ENCODE results near the gene TMEM220.
"Not testable (repeated sequence)": the region's sequence is repeated elsewhere in the genome, so short reads cannot be mapped to it uniquely, and the experiment has no call there.

The TMEM220 gene

DNA sequence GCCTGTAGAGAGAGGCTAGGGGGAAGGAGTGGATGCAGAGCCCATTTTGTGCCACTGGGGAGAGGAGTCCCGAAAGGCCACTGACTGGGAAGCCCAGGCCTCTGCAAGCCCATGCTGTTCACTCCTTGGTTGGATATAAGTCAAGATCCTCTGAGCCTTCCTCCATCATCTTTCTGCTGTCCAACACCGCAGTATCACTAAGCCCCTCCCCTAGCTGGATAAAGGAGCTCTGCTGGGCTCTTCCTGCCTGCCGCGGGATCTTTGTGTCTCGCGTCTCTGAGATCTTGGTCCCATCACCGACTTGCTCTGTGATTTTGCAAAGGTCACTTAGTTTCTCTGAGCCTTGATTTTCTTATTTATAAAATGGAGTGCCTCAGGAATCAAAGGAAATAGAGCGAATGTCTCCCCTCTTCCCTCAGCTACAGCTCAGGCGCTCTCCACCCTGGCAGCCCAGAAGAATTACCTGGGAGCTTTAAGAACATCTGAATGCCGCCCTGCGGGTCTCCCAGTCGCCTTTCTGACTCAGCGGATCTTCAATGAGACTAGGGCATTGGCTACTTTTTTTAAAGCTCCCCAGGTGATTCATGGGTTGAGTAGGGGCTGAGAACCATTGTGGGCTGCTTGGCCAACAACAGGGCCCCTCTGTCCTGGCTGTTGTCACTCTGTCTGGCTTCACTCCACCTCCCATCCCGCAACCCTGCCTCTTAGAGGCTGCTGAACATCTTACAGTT is 25.2 kb upstream of the TMEM220 start:
- DNase-seq: no peak

DNA sequence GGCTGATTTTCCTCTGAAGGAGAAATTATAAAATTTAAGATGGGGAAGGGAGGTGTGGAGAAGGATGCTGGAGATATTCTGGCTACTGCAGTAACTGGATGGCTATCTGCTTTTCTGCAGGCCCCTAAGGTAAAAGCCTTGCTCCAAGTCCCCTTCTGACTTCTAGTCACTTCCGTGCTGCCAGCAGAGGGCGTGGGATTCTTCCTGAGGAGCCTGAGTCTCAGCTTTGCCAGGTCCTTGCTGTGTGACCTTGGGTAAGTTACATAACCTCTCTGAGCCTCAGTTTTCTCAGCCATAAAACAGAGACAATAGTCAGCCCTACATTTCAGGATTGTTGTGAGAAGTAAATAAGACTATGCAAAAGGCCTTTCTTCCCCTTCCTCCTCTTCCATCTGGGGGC is 24.3 kb upstream of the TMEM220 start:
- DNase-seq: peak; percentile 26

DNA sequence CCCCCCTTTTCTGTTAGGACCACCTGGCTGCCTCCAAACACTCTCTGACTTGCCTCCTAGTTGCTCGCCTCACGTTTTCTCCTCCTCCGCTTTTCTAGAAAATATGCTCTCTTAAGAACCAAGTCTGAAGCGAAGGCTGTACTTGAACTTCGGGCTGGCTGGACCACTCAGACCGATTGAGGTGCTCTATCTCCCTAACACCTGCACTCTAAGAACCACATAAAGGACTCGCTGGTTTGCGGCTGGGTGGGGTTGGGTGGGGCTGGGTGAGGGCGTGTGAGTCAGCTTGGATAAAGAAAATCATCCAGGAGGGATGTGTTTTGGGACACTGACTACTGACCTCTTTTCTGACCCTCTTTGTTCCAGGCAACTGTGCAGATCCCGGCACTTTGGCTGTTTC is 22.9 kb upstream of the TMEM220 start:
- DNase-seq: no peak

DNA sequence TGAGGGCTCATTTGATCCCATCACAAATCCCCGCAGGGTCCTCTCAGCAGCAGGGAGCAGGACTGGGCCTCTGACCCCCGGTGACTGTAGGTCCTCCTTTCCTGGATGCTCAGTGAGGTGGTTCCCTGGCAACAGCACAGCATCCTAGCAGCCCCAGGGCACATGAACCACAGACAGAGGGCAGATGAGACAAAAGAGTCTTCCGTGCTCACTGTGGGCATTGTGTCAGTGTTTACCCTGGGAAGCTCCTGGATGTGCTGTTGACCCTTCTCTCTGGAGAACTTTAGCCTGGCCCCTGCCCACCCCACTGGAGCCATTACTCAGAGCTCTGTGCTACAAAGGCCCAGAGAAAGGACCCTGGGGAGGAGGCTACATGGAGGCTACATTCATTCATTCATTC is 21.7 kb upstream of the TMEM220 start:
- DNase-seq: no peak

DNA sequence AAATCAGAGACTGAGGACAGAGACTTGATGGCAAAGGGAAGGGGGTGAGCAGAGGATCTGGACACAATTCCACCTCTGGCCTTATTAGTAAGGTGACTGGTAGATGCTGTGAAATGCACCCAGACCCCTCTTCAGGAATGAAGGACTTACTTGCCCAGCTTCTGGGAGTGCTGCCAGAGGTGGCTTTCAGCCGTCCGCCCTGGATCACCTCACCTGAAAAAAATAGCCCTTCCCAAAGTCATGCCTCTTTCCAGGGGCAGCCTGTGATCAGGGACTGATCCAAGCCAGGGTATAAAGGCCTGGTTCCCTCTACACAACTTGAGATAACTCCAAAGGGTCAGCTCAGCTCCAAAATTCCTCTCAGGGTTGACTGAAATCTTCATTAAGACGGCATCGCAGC is 20.4 kb upstream of the TMEM220 start:
- no peak for DNase-seq

DNA sequence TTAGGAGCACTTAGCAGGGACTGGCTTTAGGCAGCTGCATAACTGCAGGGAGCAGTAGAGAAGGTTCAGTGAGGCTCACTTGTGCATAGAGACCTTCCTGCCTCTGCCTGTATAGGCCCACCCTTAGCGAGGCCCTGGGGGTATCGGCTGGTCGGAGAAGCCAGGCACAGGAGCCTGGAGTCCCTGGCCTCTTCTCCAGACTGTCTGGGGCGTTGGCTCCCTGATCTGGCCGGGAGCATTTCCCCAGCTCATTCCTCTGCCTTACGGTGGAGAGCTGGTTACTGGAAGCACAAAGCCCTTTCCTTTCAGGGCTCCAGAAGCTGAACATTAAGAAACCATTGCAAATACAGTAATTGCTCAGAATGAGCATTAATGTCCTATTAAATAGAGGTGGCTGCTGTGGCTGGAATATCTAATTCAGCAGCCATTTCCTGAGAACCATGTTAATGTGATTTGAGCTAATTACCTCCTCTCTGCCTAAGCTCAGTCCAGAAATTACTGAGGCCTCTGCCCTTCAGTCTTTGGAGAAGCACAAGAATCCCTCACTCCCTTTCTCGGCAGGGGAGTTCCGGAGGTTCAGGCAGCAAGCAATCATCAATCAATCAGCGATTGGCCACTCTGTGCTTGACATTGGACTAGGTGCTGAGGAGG is 18.8 kb upstream of the TMEM220 start:
- no peak for DNase-seq

DNA sequence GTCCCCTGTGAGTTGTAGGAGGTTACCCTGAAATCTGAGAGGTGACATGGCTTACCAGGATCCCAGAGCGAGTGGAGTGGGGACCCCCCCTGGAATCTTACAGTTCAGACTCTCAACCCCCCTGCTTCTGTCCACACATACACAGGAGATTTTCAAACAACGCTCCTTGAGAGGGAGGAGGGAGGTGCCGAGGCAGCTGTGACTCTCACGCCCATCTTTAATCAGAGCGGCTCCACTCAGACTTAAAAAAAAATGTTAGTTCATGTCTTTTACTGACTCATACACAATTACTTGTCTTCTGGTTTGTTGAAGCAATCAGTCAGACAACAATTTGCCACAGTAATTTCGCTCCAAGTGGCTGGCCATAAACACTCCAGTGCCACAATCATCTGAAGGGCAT is 15.4 kb upstream of the TMEM220 start:
- no peak for DNase-seq

DNA sequence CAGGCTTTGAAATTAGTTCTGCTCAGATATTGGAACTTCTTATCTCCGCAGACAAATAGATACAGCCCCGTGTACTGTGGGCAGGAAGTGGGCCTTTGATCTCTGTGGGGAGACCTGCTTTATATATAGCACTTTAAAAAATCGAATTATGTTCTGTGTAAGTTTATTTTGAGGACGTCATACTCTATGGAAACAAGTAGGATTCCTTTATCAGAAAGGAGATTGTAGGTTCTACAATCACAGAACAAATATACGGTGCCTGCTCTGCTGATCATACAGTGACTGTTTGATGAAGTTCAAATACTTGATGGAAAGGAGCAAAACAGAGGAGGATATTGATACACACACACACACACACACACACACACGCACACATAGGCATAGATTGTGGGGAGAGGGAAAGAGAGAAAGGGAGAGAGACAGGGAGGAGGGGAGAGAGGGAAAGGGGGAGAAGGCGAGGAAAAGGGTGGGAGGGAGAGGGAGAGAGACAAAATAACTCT is 14.7 kb upstream of the TMEM220 start:
- DNase-seq: peak; percentile 56

DNA sequence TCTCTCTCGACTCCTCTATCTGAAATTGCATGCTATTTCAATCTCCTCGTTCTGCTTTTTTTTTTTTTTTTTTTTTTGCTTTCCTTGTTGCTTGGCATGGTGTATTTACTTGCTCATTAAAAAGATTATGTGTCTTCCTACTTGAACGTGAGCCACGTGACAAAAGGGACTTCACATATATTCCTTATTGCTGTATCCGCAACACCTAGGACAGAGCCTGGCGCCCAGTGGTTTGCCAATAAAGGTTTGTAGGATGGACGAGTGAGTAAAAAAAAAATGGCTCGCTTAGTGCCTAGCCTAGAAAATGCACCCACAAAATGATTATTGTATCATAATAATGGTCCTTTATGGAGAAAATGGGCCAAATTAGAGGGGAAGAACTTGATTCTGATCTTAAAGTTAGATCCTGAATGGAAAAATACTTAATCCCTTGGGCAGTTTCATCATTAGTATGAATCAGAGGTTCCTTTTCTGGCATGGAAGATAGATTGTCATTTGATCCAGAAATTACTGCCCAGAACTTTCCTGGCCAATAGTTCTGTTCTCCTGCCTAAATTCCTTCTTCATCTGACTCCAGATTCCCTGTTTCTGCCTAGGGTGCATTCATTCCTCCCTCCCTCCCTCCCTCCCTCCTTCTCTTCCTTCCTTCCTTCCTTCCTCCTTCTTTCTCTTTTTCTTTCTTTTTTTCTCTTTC is 13.6 kb upstream of the TMEM220 start:
- no peak for DNase-seq

DNA sequence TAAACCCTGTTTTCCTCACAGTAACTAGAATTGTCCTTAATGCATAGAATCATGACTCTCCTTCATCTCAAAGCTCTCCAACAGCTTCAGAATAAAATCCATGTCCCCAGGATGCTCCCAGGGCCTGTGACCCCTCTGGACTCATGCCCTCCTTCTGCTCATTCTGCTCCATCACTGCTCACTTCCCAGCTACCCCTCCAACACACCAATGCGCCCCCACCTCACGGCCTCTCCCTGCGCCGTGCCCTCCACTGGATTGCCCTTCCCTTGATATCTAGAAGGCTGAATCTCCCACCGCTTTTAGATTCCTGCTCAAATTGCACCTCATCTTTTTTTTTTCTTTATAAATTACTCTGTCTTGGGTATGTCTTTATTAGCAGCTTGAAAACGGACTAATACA is 12.6 kb upstream of the TMEM220 start:
- no peak for DNase-seq

DNA sequence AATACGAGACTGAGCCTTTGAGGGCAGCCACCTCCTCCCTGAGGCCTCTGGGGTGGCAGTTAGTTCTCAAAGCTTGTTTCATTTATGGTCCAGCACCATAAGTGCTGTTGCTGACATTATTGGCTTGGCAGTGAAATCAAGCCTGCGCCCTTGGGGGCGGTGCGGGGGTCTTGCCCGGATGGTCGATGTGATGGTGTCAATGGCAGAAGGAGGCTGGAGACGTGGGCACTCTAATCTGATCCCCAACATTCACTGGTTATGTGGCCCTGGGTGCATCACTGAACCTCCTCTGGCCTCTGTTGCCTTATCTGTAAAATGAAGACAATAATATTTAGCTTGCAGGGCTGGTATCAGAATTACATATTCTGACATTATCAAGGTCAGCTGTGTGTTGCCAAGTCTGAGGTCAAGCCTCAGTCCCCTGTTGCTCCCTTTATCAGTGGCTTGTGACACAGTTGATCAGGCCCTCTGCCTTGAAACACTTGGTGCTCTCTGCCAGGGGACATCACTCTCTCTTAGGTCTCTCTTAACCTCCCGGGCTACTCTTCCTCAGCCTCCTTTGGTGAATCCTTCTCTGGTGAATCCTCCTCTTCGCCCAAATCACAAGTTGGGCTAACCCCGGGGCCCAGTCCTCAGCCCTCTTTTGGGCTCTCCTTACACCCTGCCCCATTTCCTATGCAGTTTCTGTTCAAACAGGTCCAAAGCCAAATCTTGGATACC is 11.8 kb upstream of the TMEM220 start:
- DNase-seq: no peak

DNA sequence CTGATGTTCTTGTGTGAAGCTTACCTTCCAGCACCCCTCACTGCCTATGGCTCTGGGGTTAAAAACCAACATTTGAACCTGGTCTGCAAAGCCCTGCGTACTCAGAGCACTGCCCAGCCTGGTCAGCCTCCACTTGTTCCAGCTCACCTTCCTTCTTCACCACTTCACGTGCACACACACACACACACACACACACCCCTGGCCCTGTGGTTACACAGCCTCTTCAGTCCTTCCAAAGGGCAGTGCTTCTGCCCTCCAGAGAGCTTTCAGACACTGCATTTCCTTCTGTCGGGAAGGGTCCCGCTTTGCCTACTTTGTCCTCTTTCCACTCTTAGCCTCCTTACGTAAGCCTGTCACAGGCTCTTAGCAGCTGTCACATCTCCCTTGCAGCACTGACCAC is 9.6 kb upstream of the TMEM220 start:
- DNase-seq: no peak

DNA sequence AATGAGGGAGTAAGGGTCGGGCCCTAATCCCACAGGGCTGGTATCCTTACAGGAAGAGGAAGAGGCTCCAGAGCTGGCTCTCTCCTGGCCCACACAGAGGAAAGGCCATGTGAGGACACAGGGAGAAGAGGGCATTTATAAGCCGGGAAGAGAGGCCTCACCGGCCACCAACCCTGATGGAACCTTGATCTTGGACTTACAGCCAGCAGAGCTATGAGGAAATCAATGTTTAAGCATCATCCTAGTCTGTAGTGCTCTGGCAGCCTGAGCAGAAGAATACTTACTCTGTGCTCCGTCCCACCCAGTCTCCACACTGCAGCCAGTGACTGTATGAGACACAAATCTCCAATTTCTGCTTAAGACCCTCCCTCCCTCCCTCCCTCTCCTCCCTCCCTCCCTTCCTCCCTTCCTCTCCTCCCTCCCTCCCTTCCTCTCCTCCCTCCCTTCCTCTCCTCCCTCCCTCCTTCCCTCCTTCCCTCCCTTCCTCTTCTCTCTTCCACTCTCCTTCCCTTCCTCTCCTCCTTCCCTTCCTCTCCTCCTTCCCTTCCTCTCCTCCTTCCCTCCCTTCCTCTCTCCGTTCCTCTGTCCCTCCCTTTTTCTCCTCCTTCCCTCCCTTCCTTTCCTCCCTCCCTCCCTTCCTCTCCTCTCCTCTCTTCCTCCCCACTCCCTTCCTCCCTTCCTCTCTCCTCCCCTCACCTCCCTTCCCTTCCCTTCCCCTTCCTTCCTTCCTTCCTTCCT is 8.9 kb upstream of the TMEM220 start:
- no peak for DNase-seq

DNA sequence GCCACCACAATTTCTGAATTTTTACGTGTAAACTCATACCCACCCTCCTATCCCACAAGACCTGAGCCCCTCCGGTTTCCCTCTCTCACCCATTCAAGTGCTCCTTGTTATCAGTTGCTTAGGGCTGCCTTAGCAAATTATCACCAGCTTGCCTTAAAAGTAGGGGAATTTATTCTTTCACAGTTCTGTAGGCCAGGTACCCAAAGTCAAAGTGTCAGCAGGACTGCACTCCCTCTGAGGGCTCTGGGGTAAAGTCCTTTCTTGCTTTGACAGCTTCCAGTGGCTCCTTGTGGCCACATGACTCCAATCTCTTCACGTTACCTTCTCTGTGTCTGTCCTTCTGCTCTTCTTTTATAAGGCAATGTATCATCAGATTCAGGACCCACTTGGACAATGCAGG is 7.9 kb upstream of the TMEM220 start:
- DNase-seq: no peak

DNA sequence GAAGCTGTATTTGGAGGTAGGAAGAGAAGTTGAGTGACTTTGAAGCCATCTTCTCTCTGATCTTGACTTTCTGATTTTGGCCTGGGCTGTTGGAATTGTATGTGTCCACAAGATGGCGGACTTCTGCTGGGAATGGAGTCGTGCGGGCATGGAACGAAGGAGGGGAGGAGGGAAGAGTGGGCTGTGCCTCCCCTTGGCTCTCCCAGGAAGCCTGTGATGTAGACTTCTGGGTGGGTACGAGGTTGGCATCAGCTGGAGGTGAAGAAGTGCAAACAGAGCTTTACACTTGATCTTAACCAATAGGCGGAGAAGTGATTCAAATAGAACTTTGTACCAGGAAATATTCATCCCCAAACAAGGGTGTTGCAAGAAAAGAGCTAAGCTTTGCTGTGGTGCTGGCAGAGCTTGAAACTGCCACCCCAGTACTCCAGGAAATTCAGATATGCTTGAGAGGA is 7.4 kb upstream of the TMEM220 start:
- DNase-seq: peak; percentile 57

DNA sequence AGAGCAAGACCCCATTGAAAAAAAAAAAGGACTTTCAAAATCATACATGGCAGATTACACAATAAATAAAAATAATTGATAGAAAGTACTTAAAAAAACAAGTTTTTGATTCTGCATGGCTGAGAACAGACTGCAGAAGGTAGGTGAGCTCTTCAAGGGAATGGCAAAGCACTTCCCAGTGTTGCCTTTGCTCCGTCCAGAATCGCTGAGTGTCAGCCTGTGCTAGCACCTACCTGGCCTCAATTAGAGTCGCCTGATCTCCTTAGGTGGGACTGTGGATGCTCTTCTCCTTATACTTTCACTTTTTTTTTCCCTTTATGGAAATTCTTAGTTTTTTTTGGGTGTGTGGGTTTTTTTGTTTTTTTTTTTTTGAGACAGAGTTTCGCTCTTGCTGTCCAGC is 6.0 kb upstream of the TMEM220 start:
- no peak for DNase-seq

DNA sequence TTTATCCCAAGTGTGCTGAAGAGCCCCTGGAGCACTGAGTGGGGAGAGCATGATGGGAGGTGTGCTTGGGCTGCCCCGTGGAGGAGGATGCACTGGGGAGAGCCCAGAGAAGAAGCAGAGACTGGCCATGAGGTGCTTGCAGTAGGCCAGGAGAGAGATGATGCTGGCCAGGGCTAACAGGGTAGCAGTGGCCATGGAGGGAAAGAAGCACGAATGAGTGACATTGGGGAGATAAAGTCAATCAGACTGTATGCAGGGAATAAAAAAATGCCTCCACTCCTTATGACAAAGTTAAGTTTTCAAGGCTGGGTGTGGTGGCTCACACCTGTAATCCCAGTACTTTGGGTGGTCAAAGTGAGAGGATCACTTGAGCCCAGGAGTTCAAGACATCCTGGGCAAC is 5.4 kb upstream of the TMEM220 start:
- DNase-seq: no peak

DNA sequence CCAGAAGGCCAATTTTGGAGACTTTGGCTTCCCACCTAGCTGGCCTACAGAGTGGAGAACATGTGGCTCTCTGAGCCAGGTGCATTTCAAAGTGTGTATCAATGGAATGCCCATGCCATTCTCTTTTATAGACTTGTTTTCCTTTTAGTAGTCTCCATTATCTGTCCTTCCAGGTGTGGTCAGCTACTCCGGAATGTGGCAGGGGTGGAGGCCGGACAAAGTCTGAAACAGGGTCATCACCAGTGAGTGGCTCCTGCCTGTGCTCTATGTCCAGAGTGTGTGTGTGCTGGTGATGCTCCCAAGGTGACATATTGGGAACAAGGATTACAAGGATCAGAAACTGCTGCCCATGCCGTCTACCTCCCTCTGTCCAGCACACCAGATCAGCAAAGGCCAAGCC is 3.8 kb upstream of the TMEM220 start:
- no peak for DNase-seq

DNA sequence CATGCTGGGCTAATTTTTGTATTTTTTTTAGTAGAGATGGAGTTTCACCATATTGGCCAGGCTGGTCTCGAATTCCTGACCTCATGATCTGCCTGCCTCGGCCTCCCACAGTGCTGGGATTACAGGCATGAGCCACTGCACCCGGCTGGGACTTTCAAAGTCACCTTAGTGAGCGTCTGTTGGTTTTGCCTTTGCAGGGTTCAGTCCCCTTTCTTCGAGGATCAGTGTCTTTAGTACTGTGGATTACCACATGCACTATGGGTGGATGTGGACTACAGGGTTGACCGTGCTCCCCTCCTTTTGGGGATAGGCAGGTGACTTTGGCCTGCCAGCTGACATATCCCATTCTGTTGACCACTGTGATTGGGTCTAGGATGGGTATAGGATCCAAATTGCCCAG is 2.3 kb upstream of the TMEM220 start:
- DNase-seq: not testable (repeated sequence)

DNA sequence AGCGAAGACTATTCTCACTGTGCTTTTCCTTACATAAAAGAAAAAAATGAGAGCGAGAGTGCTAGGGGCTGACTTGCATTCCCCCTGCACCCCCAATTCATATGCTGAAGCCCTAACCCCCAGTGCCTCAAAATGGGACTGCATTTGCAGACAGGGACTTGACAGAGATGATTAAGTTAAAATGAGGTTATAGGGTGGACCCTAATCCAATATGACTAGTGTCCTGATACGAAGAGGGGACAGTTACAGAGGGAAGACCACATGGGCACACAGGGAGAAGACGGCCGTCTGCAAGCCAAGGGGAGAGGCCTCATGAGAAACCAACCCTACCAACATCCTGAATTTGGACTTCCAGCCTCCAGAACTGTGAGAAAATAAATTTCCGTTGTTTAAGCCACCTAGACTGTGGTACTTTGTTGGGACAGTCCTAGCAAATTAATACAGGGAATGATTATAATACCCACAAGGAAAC is 1.6 kb upstream of the TMEM220 start:
- no peak for DNase-seq

DNA sequence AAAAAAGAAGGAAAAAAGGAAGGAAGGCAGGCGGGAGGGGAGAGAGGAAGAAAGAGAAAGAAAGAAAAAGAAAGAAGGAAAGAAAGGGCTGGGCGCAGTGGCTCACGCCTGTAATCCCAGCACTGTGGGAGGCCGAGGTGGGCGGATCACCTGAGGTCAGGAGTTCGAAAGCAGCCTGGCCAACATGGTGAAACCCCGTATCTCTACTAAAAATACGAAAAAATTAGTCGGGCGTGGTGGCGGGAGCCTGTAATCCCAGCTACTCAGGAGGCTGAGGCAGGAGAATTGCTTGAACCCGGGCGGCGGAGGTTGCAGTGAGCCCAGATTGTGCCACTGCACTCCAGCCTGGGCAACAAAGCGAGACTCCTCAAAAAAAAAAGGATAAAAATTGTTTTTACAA is 424 bp upstream of the TMEM220 start:
- not testable (repeated sequence) for DNase-seq

DNA sequence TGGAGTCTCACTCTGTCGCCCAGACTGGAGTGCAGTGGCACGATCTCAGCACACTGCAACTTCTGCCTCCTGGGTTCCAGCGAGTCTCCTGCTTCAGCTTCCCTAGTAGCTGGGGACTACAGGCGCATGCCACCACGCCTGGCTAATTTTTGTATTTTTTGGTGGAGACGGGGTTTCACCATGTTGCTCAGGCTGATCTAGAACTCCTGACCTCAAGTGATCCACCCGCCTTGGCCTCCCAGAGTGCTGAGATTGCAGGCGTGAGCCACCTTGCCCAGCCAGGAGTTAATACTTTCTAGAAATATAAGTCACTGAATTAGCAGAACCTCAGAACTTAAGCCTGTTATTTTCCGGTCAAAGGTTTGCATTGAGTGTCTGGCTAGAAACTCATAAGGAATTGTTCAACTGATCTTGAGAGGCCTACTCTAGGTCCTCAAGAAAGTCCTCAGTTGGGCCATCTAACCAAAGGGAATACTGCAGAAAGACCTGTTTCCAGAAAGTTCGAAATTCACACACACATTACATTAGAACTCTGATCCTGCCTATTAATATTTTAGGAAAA is 1.4 kb downstream of the TMEM220 start:
- no peak for DNase-seq

Measured in CD4-positive, alpha-beta T cell treated with Interleukin-6 for 4 hours (primary cell).